A549 (cell line): ENCODE measurements around the gene CTSA. TPM values are rescaled to one million over a fixed set of nuclear protein-coding genes. Genes with fewer than 3 reads are reported as not detected.

Experiments
- ATAC-seq, 2 experiments: fragments of 200-7000 bp in 1 of 2; fragments of >200 bp in 1 of 2; cut with Nextera tagmentation in 1 of 2; cut with Tn5 transposase in 1 of 2; 3 replicates each; pipeline versions ENCODE4 v1.8.0 to v1.9.1; 2018 to 2020; ENCODE audit warnings: mild to moderate bottlenecking in 1 of 2, moderate library complexity in 1 of 2
- CTCF ChIA-PET: fragments of 300-600 bp; sonication (Branson Sonifier 250); formaldehyde crosslinking; extraction: SDS; loops from one replicate; lab custom pipeline; 2021; ENCODE audit warnings: antibody characterized with exemption, inconsistent platforms; lab: Yijun Ruan, JAX
- POLR2A ChIA-PET: fragments of 350-600 bp; formaldehyde crosslinking; extraction: SDS; loops from one replicate; lab custom pipeline; 2021; ENCODE audit warnings: antibody characterized with exemption, inconsistent platforms; lab: Yijun Ruan, JAX
- DNase-seq, 2 experiments: peaks; one replicate each; pipeline versions ENCODE4 v3.0.0 to v3.0.0-alpha.2; 2011 to 2016; ENCODE audit warnings: low read depth in 1 of 2, low spot score in 1 of 2
- FAIRE-seq: peaks from 2 replicates; lab custom pipeline; 2011; peaks lifted over from hg19 to GRCh38; lab: Jason Lieb, UNC
- H3K27ac ChIP-seq, 2 experiments: fragments of >200 bp; sonication (Bioruptor Twin); formaldehyde crosslinking; 3 replicates each; pipeline ENCODE4 v1.5.1; 2016 to 2017
- H3K4me1 ChIP-seq: fragments of >200 bp; sonication (Bioruptor Twin); formaldehyde crosslinking; 3 replicates; pipeline ENCODE4 v1.6.1; 2016
- H3K4me2 ChIP-seq: fragments of >200 bp; sonication (Bioruptor Twin); formaldehyde crosslinking; 3 replicates; pipeline ENCODE4 v1.6.1; 2016
- H3K4me3 ChIP-seq: fragments of >200 bp; sonication (Bioruptor Twin); formaldehyde crosslinking; 3 replicates; pipeline ENCODE4 v1.5.1; 2016
- H3K9me3 ChIP-seq: fragments of >200 bp; sonication (Bioruptor Twin); formaldehyde crosslinking; 3 replicates; pipeline ENCODE4 v1.6.1; 2016
- CBX2 ChIP-seq: fragments of 200-600 bp; sonication (generic); IDR thresholded peaks from 2 replicates; pipeline ENCODE4 v1.6.1; 2016; ENCODE audit warnings: low read depth, mild to moderate bottlenecking, borderline replicate concordance
- CBX8 ChIP-seq: fragments of 200-600 bp; sonication (generic); IDR thresholded peaks from 2 replicates; pipeline ENCODE4 v1.6.1; 2016
- EHMT2 ChIP-seq: fragments of 200-600 bp; sonication (generic); IDR thresholded peaks from 2 replicates; pipeline ENCODE4 v1.6.1; 2016; ENCODE audit warnings: antibody characterized with exemption, low read depth, mild to moderate bottlenecking, moderate library complexity
- FOSL2 ChIP-seq, 2 experiments: fragments of 450-650 bp in 1 of 2; fragments of >200 bp in 1 of 2; sonication (Bioruptor Twin) in 1 of 2; formaldehyde crosslinking; IDR thresholded peaks; 2 replicates each; pipeline versions ENCODE4 v1.5.0 to v1.6.1; 2016 to 2020; ENCODE audit warnings: mild to moderate bottlenecking in 1 of 2, moderate library complexity in 1 of 2
- GATA3 ChIP-seq: IDR thresholded peaks from 2 replicates; pipeline ENCODE4 v1.6.1; 2012; ENCODE audit warnings: borderline replicate concordance
- HDAC2 ChIP-seq: fragments of 200-600 bp; sonication (generic); IDR thresholded peaks from 2 replicates; pipeline ENCODE4 v1.6.1; 2016
- HES2 ChIP-seq: fragments of >200 bp; sonication (Bioruptor Twin); formaldehyde crosslinking; IDR thresholded peaks from 2 replicates; pipeline ENCODE4 v1.6.1; 2016
- KDM1A ChIP-seq: fragments of 200-600 bp; sonication (generic); IDR thresholded peaks from 2 replicates; pipeline ENCODE4 v1.6.1; 2016; ENCODE audit warnings: low read depth, mild to moderate bottlenecking
- KDM5A ChIP-seq: fragments of 200-600 bp; sonication (generic); IDR thresholded peaks from 2 replicates; pipeline ENCODE4 v1.6.1; 2016; ENCODE audit warnings: antibody characterized with exemption, mild to moderate bottlenecking
- MAFK ChIP-seq: fragments of 450-650 bp; IDR thresholded peaks from 2 replicates; pipeline ENCODE4 v1.6.1; 2014; ENCODE audit not compliant: partially characterized antibody
- NR3C1 ChIP-seq: fragments of >200 bp; sonication (Bioruptor Twin); formaldehyde crosslinking; IDR thresholded peaks from 3 replicates; pipeline ENCODE4 v1.6.1; 2017
- PHF8 ChIP-seq: fragments of 200-600 bp; sonication (generic); IDR thresholded peaks from 2 replicates; pipeline ENCODE4 v1.6.1; 2016; ENCODE audit warnings: low read depth, mild to moderate bottlenecking, antibody characterized with exemption, moderate library complexity, borderline replicate concordance
- REST ChIP-seq: fragments of 200-600 bp; sonication (generic); IDR thresholded peaks from 2 replicates; pipeline ENCODE4 v1.6.1; 2016; ENCODE audit warnings: antibody characterized with exemption, mild to moderate bottlenecking, moderate library complexity
- RFX5 ChIP-seq: fragments of 450-650 bp; IDR thresholded peaks from 2 replicates; pipeline ENCODE4 v1.7.1; 2014; ENCODE audit warnings: antibody characterized with exemption, mild to moderate bottlenecking, moderate library complexity
- SREBF2 ChIP-seq: fragments of 450-650 bp; IDR thresholded peaks from 2 replicates; pipeline ENCODE4 v1.6.1; 2014; ENCODE audit warnings: mild to moderate bottlenecking, moderate library complexity
- TFCP2L1 ChIP-seq: fragments of 250-450 bp; sonication (Bioruptor Pico); IDR thresholded peaks from 2 replicates; pipeline ENCODE4 v1.5.0; 2021; ENCODE audit warnings: mild to moderate bottlenecking
- ZC3H11A ChIP-seq: fragments of 450-650 bp; IDR thresholded peaks from 2 replicates; pipeline ENCODE4 v1.6.1; 2014; ENCODE audit warnings: antibody characterized with exemption, mild to moderate bottlenecking
- WGBS: methylation state at CpG from one replicate; pipeline ENCODE4 v1.1.6; 2017; ENCODE audit errors: missing lambda C conversion rate; 5-methylcytosine and 5-hydroxymethylcytosine counted together
- polyA plus RNA-seq, 4 experiments: library from polyadenylated mRNA; depleted of rRNA in 3 of 4; stranded (reverse); fragments of >200 nt; fragmentation: RNase III in 1 of 4; extraction: RNeasy Plus Mini Kit Qiagen cat#74134 plus additional on column Dnase treatment in 1 of 4; gene quantifications; 2 replicates in 3 of 4; 3 replicates in 1 of 4; pipeline ENCODE4 v1.2.3, GENCODE V29; 2011 to 2017
- TF ChIP-seq, protein P1 (sequence below): fragments of 450-650 bp; IDR thresholded peaks from 2 replicates; pipeline ENCODE4 v1.6.1; 2014; ENCODE audit warnings: antibody characterized with exemption
- TF ChIP-seq, protein P2 (sequence below): fragments of >200 bp; sonication (Bioruptor Twin); formaldehyde crosslinking; IDR thresholded peaks from 3 replicates; pipeline ENCODE4 v1.5.1; 2016

Gene CTSA
- polyA plus RNA-seq, 2 of the 4 experiments (the other 2 are of a cell fraction), result 53.1 to 95.6 TPM

DNA sequence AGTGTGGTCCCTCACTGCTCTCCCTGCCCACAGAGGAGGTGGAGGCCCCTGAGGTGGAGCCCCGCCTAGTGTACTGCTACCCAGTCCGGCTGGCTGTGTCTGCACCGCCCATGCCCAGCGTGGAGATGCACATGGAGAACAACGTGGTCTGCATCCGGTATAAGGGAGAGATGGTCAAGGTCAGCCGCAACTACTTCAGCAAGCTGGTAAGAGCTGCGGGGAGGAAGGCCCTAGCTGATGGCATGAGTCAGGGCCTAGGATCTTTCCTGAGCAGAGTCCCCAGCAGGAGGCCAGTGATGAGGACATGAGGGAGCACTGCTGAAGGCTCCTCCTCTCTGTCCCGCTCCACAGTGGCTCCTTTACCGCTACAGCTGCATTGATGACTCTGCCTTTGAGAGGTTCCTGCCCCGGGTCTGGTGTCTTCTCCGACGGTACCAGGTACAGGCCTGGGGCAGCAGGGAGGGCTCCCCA is 54.6 kb downstream of the CTSA start:
- WGBS, result 92% methylated on average over 11 of the region's 13 CpGs
- ATAC-seq (peak; percentile 11 to 19; a peak in 3 of 6 replicates), FAIRE-seq (no peak), DNase-seq (no peak)
- H3K4me2 ChIP-seq, result no peak overlapping the region
- H3K9me3 ChIP-seq, result no peaks in the 10 kb centered on the region
- peaks cover 16% of the 10 kb centered on the region for H3K4me1 ChIP-seq
- H3K27ac ChIP-seq, result peak overlapping the region in 1 of 2 experiments; percentile 37; a peak in 2 of 6 replicates
- ChIA-PET CTCF (interaction anchor here (0.6 to 21.4 kb wide), 9 partner anchors 9 to 286 kb away, joined by 3 to 358 read pairs (median 3); partner anchors contain the start of gene ZNF335), POLR2A (interaction anchor here (4.9 kb wide), 1 partner anchor 11 kb away, joined by 31 read pairs; the partner anchor contains the start of gene PCIF1)
- TF ChIP-seq FOSL2 (IDR thresholded peaks at IDR 0.05), result no peak
- TF ChIP-seq FOSL2 (CRISPR knock-in tag; IDR thresholded peaks at IDR 0.05), result no peak
- TF ChIP-seq MAFK, result no peak
- TF ChIP-seq, protein P1, sequence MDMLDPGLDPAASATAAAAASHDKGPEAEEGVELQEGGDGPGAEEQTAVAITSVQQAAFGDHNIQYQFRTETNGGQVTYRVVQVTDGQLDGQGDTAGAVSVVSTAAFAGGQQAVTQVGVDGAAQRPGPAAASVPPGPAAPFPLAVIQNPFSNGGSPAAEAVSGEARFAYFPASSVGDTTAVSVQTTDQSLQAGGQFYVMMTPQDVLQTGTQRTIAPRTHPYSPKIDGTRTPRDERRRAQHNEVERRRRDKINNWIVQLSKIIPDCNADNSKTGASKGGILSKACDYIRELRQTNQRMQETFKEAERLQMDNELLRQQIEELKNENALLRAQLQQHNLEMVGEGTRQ, result no peak
- no peak for TF ChIP-seq RFX5
- TF ChIP-seq TFCP2L1 (CRISPR knock-in tag), result no peak
- no peak for TF ChIP-seq GATA3
- no peak for TF ChIP-seq CBX2
- TF ChIP-seq SREBF2, result no peak
- TF ChIP-seq HDAC2, result no peak
- no peak for TF ChIP-seq REST
- TF ChIP-seq KDM1A, result no peak
- no peak for TF ChIP-seq PHF8
- no peak for TF ChIP-seq NR3C1
- TF ChIP-seq KDM5A, result no peak
- TF ChIP-seq ZC3H11A, result no peak
- no peak for TF ChIP-seq EHMT2
- TF ChIP-seq, protein P2, sequence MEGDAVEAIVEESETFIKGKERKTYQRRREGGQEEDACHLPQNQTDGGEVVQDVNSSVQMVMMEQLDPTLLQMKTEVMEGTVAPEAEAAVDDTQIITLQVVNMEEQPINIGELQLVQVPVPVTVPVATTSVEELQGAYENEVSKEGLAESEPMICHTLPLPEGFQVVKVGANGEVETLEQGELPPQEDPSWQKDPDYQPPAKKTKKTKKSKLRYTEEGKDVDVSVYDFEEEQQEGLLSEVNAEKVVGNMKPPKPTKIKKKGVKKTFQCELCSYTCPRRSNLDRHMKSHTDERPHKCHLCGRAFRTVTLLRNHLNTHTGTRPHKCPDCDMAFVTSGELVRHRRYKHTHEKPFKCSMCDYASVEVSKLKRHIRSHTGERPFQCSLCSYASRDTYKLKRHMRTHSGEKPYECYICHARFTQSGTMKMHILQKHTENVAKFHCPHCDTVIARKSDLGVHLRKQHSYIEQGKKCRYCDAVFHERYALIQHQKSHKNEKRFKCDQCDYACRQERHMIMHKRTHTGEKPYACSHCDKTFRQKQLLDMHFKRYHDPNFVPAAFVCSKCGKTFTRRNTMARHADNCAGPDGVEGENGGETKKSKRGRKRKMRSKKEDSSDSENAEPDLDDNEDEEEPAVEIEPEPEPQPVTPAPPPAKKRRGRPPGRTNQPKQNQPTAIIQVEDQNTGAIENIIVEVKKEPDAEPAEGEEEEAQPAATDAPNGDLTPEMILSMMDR, result no peak
- no peak for TF ChIP-seq HES2
- TF ChIP-seq CBX8, result no peak
- H3K4me3 ChIP-seq, result no peak overlapping the region
